K562 (cell line): Measurements from ENCODE around the gene NEB. TPM values are rescaled to one million over a fixed set of nuclear protein-coding genes. Genes with fewer than 3 reads are reported as not detected.

Experiments used
- ATAC-seq: fragments of 200-7000 bp; cut with Tn5 transposase; 3 replicates; pipeline ENCODE4 v1.9.1; 2020; ENCODE audit warnings: moderate library complexity
- BruUV-seq: library from RNA; stranded (reverse); fragments of 400-500 nt; replicated peaks from 2 replicates; lab custom pipeline; 2021; lab: Mats Ljungman, UMichigan
- CTCF ChIA-PET: fragments of 300-600 bp; formaldehyde crosslinking; extraction: SDS; loops from one replicate; lab custom pipeline; 2021; ENCODE audit warnings: low intra/inter-chr PET ratio; lab: Yijun Ruan, JAX
- POLR2A ChIA-PET: fragments of 300-600, 350-650 bp; sonication (Branson Sonifier 250); formaldehyde crosslinking; extraction: SDS; loops from one replicate; lab custom pipeline; 2021; ENCODE audit warnings: antibody characterized with exemption, inconsistent platforms; lab: Yijun Ruan, JAX
- DNase-seq, 4 experiments: peaks; one replicate each; pipeline versions ENCODE4 v3.0.0 to v3.0.0-alpha.2; 2011 to 2018; ENCODE audit warnings: low spot score in 3 of 4, mixed read lengths in 3 of 4; ENCODE audit errors: extremely low read depth in 1 of 4
- FAIRE-seq: peaks from 2 replicates; lab custom pipeline; 2011; peaks lifted over from hg19 to GRCh38; lab: Jason Lieb, UNC
- H2AFZ ChIP-seq: 2 replicates; pipeline ENCODE4 v1.6.0; 2011; ENCODE audit warnings: low read depth, low read length, control low read depth, inconsistent platforms
- H3K27ac ChIP-seq: fragments of 200-600 bp; 3 replicates; pipeline ENCODE4 v1.8.0; 2011; ENCODE audit warnings: low read depth, mild to moderate bottlenecking, control low read depth, inconsistent platforms, low read length, moderate library complexity, mixed read lengths; ENCODE audit errors: extremely low read depth
- H3K27me3 ChIP-seq, 2 experiments: fragments of 300-600 bp in 1 of 2; 2 replicates in 1 of 2; 3 replicates in 1 of 2; pipeline versions ENCODE4 v1.6.0 to v1.8.0; 2011; ENCODE audit warnings: inconsistent platforms in 2 of 2, low read length in 2 of 2, mild to moderate bottlenecking in 1 of 2, mixed read lengths in 1 of 2, moderate library complexity in 1 of 2; ENCODE audit not compliant: control insufficient read depth in 2 of 2, insufficient read depth in 2 of 2
- H3K36me3 ChIP-seq: fragments of 300-600 bp; 3 replicates; pipeline ENCODE4 v1.8.0; 2011; ENCODE audit warnings: mild to moderate bottlenecking, low read length, inconsistent platforms; ENCODE audit not compliant: control insufficient read depth, insufficient read depth
- H3K4me1 ChIP-seq, 2 experiments: fragments of 200-600 bp in 1 of 2; replicated peaks in 1 of 2; 2 replicates in 1 of 2; 3 replicates in 1 of 2; pipeline versions ENCODE4 v1.5.1 to v1.8.0; 2011; ENCODE audit warnings: inconsistent platforms in 2 of 2, low read length in 2 of 2, mild to moderate bottlenecking in 1 of 2, mixed read lengths in 1 of 2, moderate library complexity in 1 of 2; ENCODE audit not compliant: control insufficient read depth in 2 of 2, insufficient read depth in 2 of 2
- H3K4me2 ChIP-seq: 2 replicates; pipeline ENCODE4 v1.6.1; 2011; ENCODE audit warnings: low read length, control low read depth, inconsistent platforms, mixed read lengths; ENCODE audit not compliant: insufficient read depth
- H3K4me3 ChIP-seq: fragments of 200-600 bp; sonication (generic), shearing (Covaris generic); 2 replicates; pipeline ENCODE4 v1.5.1; 2016; ENCODE audit warnings: control low read depth, inconsistent platforms
- H3K79me2 ChIP-seq: fragments of 200-600 bp; 3 replicates; pipeline ENCODE4 v1.8.0; 2011; ENCODE audit warnings: low read length, inconsistent platforms; ENCODE audit not compliant: control insufficient read depth, insufficient read depth
- H3K9ac ChIP-seq, 2 experiments: 2 replicates each; pipeline versions ENCODE4 v1.6.0 to v1.6.1; 2011; ENCODE audit warnings: low read depth in 2 of 2, low read length in 2 of 2, control low read depth in 1 of 2, inconsistent platforms in 1 of 2, mild to moderate bottlenecking in 1 of 2, mixed read lengths in 1 of 2; ENCODE audit not compliant: insufficient read depth in 1 of 2
- H3K9me1 ChIP-seq: one replicate; pipeline ENCODE4 v1.6.0; 2011; ENCODE audit warnings: inconsistent platforms, mild to moderate bottlenecking, low read length, moderate library complexity; ENCODE audit not compliant: control insufficient read depth, insufficient read depth
- H3K9me3 ChIP-seq: replicated peaks from 2 replicates; pipeline ENCODE4 v1.5.1; 2011; ENCODE audit warnings: low read depth, low read length, inconsistent platforms; ENCODE audit not compliant: control insufficient read depth, insufficient read depth
- H4K20me1 ChIP-seq: replicated peaks from 2 replicates; pipeline ENCODE4 v1.6.1; 2011; ENCODE audit warnings: low read length, inconsistent platforms, mixed read lengths; ENCODE audit not compliant: control insufficient read depth, insufficient read depth
- AFF1 ChIP-seq, 2 experiments: fragments of 450-650 bp; IDR thresholded peaks; 2 replicates each; pipeline ENCODE4 v1.6.1; 2018; ENCODE audit warnings: mild to moderate bottlenecking in 2 of 2, low read depth in 1 of 2; ENCODE audit not compliant: partially characterized antibody in 2 of 2
- ATF4 ChIP-seq: fragments of 450-650 bp; formaldehyde crosslinking; IDR thresholded peaks from 2 replicates; pipeline ENCODE4 v1.4.0; 2022; ENCODE audit warnings: mild to moderate bottlenecking, moderate library complexity
- ETV1 ChIP-seq: fragments of 450-650 bp; conservative IDR thresholded peaks from 2 replicates; pipeline ENCODE4 v1.6.1; 2016; ENCODE audit warnings: missing genetic modification characterization, control low read depth, low read depth, missing compliant biosample characterization
- HDGF ChIP-seq: fragments of 450-650 bp; IDR thresholded peaks from 2 replicates; pipeline ENCODE4 v1.6.1; 2016
- NFATC3 ChIP-seq: fragments of 450-650 bp; IDR thresholded peaks from 2 replicates; pipeline ENCODE4 v1.6.1; 2017; ENCODE audit warnings: mild to moderate bottlenecking
- SIRT6 ChIP-seq: IDR thresholded peaks from one replicate; pipeline ENCODE4 v1.6.1; 2012; ENCODE audit warnings: low read depth, mild to moderate bottlenecking, control low read depth, inconsistent platforms, low read length, moderate library complexity
- SIX5 ChIP-seq, 2 experiments: IDR thresholded peaks; 2 replicates each; pipeline ENCODE4 v1.6.1; 2011; ENCODE audit warnings: low read length in 2 of 2, borderline replicate concordance in 1 of 2, low read depth in 1 of 2, mild to moderate bottlenecking in 1 of 2, moderate library complexity in 1 of 2; ENCODE audit not compliant: insufficient read depth in 1 of 2
- SMARCA5 ChIP-seq: fragments of 450-650 bp; IDR thresholded peaks from 2 replicates; pipeline ENCODE4 v1.6.1; 2016
- SMARCE1 ChIP-seq: fragments of 450-650 bp; IDR thresholded peaks from 2 replicates; pipeline ENCODE4 v1.7.1; 2016; ENCODE audit warnings: mild to moderate bottlenecking
- STAT5B ChIP-seq: fragments of 250-450 bp; sonication (Bioruptor Pico); IDR thresholded peaks from 2 replicates; pipeline ENCODE4 v1.8.0; 2021; ENCODE audit warnings: mild to moderate bottlenecking, inconsistent platforms
- TSC22D4 ChIP-seq: fragments of 450-650 bp; IDR thresholded peaks from 2 replicates; pipeline ENCODE4 v1.6.1; 2016; ENCODE audit warnings: missing genetic modification characterization, missing biosample characterization, control low read depth
- ZBTB2 ChIP-seq: fragments of 450-650 bp; IDR thresholded peaks from 2 replicates; pipeline ENCODE4 v1.6.1; 2016; ENCODE audit warnings: antibody characterized with exemption
- WGBS: fragments of 100-300 bp; shearing (Covaris generic); methylation state at CpG from one replicate; pipeline ENCODE4 v1.1.6; 2016; ENCODE audit warnings: low coverage, mixed read lengths; ENCODE audit not compliant: insufficient coverage; ENCODE audit errors: missing lambda C conversion rate; 5-methylcytosine and 5-hydroxymethylcytosine counted together
- in situ Hi-C: fragments of 300-500 bp; cut with MboI; formaldehyde crosslinking; loops from 4 replicates; pipeline ENCODE4 v1.15.0; 2018; ENCODE audit warnings: inconsistent platforms, mixed read lengths
- intact Hi-C: fragments of 100-400 bp; cut with micrococcal nuclease; formaldehyde crosslinking; loops from 2 replicates; pipeline ENCODE4 v1.14.2; 2022
- polyA plus RNA-seq, 8 experiments: library from polyadenylated mRNA; depleted of rRNA in 4 of 8; stranded (reverse) in 5 of 8; unstranded in 3 of 8; fragments of >200 nt; fragmentation: Nextera tagmentation in 2 of 8; fragmentation: Illumina TruSeq in 1 of 8; extraction: Ambion mirVana in 2 of 8; extraction: Trizol in 1 of 8; gene quantifications; 2 replicates each; pipeline versions ENCODE4 v1.2.1 to v1.2.3, GENCODE V29; 2011 to 2014; ENCODE audit warnings: inconsistent platforms in 1 of 8, missing spikeins in 1 of 8
- total RNA-seq, 7 experiments: library from RNA; depleted of rRNA in 6 of 7; stranded (reverse); fragments of >200 nt in 6 of 7; fragmentation: Illumina TruSeq in 2 of 7; extraction: Trizol in 2 of 7; gene quantifications; 2 replicates each; pipeline versions ENCODE4 v1.2.1 to v1.2.3, GENCODE V29; 2011 to 2021; ENCODE audit warnings: low replicate concordance in 1 of 7
- TF ChIP-seq, protein P1 (sequence below): fragments of 250-450 bp; sonication (Bioruptor Pico); IDR thresholded peaks from 2 replicates; pipeline ENCODE4 v1.9.0; 2021; ENCODE audit warnings: mild to moderate bottlenecking, inconsistent platforms

NEB gene
- total and polyA plus RNA-seq, 9 of the 15 experiments (the other 6 are each of a cell fraction or from before 2014, with no cell fraction given): 1.7 to 3.8 (median 2.9) TPM

DNA sequence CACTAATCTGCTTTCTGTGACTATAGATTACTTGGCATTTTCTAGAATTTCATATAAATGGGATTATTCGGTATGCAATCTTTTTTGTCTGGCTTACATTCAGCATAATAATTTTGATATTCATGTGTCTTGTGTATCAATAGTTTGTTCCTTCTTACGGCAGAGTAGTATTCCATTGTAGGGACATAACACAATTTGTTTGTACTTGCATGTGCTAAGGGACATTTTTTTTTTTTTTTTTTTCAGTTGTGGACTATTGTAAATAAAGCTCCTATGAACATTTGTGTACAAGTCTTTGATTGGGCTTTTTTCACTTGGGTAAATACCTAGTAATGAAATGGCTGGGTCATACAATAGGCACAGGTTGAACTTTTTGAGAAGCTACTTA is 48.9 kb upstream of the NEB start:
- Histone ChIP-seq H3K9ac (peak overlapping the region in 1 of 2 experiments; percentile 45; a peak in 2 of 4 replicates), H3K4me1 (peaks cover 3 to 35% of the 10 kb centered on the region in 2 experiments), H3K4me3 (no peak overlapping the region), H3K9me1 (no peaks in the 10 kb centered on the region), H3K36me3 (peaks cover 43% of the 10 kb centered on the region; the same call in 2 of the 3 replicates), H4K20me1 (no peaks in the 10 kb centered on the region), H3K27me3 (no peaks in the 10 kb centered on the region), H3K4me2 (peak overlapping the region; percentile 32), H3K9me3 (no peaks in the 10 kb centered on the region; the same call in 1 of the 2 replicates), H2AFZ (no peak overlapping the region), H3K79me2 (no peaks in the 10 kb centered on the region), H3K27ac (peak overlapping the region; percentile 69)
- intact Hi-C loops (loop anchor here (5.0 kb wide), 1 partner anchor 86 kb away; no protein-coding TSS in a partner anchor), in situ Hi-C loops (no loop called here)
- ATAC-seq (peak; percentile 1; the same call in 1 of the 3 replicates), DNase-seq (no peak), FAIRE-seq (no peak)
- ChIA-PET POLR2A (interaction anchor here (2.4 kb wide), 1 partner anchor 18 kb away, joined by 6 read pairs; no protein-coding TSS in a partner anchor), CTCF (no interaction called here)
- BruUV-seq: no TSS peak
- 34% methylated on average over 2 of the region's 2 CpGs for WGBS
- no peak for TF ChIP-seq ATF4 (CRISPR knock-in tag)
- no peak for TF ChIP-seq AFF1 (IDR thresholded peaks at IDR 0.05; ENCODE audit: low read depth in 1 of 2, partially characterized antibody in 2 of 2)
- peak; percentile 80 for TF ChIP-seq HDGF
- TF ChIP-seq STAT5B: no peak
- no peak for TF ChIP-seq ZBTB2
- TF ChIP-seq, protein P1, sequence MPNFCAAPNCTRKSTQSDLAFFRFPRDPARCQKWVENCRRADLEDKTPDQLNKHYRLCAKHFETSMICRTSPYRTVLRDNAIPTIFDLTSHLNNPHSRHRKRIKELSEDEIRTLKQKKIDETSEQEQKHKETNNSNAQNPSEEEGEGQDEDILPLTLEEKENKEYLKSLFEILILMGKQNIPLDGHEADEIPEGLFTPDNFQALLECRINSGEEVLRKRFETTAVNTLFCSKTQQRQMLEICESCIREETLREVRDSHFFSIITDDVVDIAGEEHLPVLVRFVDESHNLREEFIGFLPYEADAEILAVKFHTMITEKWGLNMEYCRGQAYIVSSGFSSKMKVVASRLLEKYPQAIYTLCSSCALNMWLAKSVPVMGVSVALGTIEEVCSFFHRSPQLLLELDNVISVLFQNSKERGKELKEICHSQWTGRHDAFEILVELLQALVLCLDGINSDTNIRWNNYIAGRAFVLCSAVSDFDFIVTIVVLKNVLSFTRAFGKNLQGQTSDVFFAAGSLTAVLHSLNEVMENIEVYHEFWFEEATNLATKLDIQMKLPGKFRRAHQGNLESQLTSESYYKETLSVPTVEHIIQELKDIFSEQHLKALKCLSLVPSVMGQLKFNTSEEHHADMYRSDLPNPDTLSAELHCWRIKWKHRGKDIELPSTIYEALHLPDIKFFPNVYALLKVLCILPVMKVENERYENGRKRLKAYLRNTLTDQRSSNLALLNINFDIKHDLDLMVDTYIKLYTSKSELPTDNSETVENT (CRISPR knock-in tag): no peak
- TF ChIP-seq SIX5 (IDR thresholded peaks at IDR 0.05; ENCODE audit: borderline replicate concordance in 1 of 2, insufficient read depth in 1 of 2, low read depth in 1 of 2, low read length in 2 of 2): no peak
- TF ChIP-seq SMARCA5: peak; percentile 29; the same call in 1 of the 2 replicates
- TF ChIP-seq NFATC3: 0 out of 2 replicates have a peak, but pooled peaks have one; percentile 75
- TF ChIP-seq SIRT6: no peak
- no peak for TF ChIP-seq ETV1 (tag)
- TF ChIP-seq TSC22D4: no peak
- no peak for TF ChIP-seq SMARCE1
